GM12891 (cell line): ENCODE measurements around the gene SFXN5.

Experiments
- DNase-seq: peaks from one replicate; pipeline ENCODE4 v3.0.0; 2011; ENCODE audit warnings: low spot score; ENCODE audit not compliant: insufficient read length
- FAIRE-seq: peaks from 2 replicates; lab custom pipeline; 2011; peaks lifted over from hg19 to GRCh38; lab: Jason Lieb, UNC
- PAX5 ChIP-seq: IDR thresholded peaks from 2 replicates; pipeline ENCODE4 v1.6.1; 2011; ENCODE audit warnings: low read length, moderate library complexity, mild to moderate bottlenecking; ENCODE audit not compliant: insufficient read depth, severe bottlenecking
- POLR2A ChIP-seq: IDR thresholded peaks from 2 replicates; pipeline ENCODE4 v1.6.1; 2011; ENCODE audit warnings: low read depth, low read length, control low read depth
- POLR2AphosphoS5 ChIP-seq: IDR thresholded peaks from 2 replicates; pipeline ENCODE4 v1.6.1; 2011; ENCODE audit warnings: low read depth, low read length, control low read depth
- POU2F2 ChIP-seq: IDR thresholded peaks from 2 replicates; pipeline ENCODE4 v1.6.1; 2011; ENCODE audit warnings: low read depth, mild to moderate bottlenecking, control low read depth, low read length, moderate library complexity
- SPI1 ChIP-seq: IDR thresholded peaks from 2 replicates; pipeline ENCODE4 v1.6.1; 2011; ENCODE audit warnings: low read depth, low read length, control low read depth
- TAF1 ChIP-seq: IDR thresholded peaks from 2 replicates; pipeline ENCODE4 v1.6.1; 2011; ENCODE audit warnings: low read depth, low read length, control low read depth

Gene SFXN5

GRCh38 chr2:72953976-72954375 is 117.5 kb downstream of the SFXN5 start:
- TF ChIP-seq POU2F2 (no peak), POLR2A (no peak), PAX5 (no peak), SPI1 (no peak), TAF1 (no peak), POLR2AphosphoS5 (no peak)
- no peak for DNase-seq
- FAIRE-seq, result no peak

- FAIRE-seq (no peak), DNase-seq (no peak)
- TF ChIP-seq POLR2A (no peak), SPI1 (no peak), POU2F2 (no peak), TAF1 (no peak)
These were observed 118.0 kb downstream of the SFXN5 start for GRCh38 chr2:72953528-72953927.

- FAIRE-seq (no peak), DNase-seq (no peak)
- TF ChIP-seq POLR2A, result no peak
- TF ChIP-seq POU2F2, result no peak
- TF ChIP-seq SPI1, result no peak
- TF ChIP-seq TAF1, result no peak
- no peak for TF ChIP-seq POLR2AphosphoS5
- no peak for TF ChIP-seq PAX5
These were observed 118.6 kb downstream of the SFXN5 start for GRCh38 chr2:72952961-72953360.

GRCh38 chr2:72952110-72952823 is 119.2 kb downstream of the SFXN5 start:
- FAIRE-seq (no peak), DNase-seq (no peak)
- TF ChIP-seq TAF1, result no peak
- no peak for TF ChIP-seq SPI1
- TF ChIP-seq POLR2A, result no peak
- TF ChIP-seq PAX5, result no peak
- TF ChIP-seq POLR2AphosphoS5, result no peak
- TF ChIP-seq POU2F2, result no peak

GRCh38 chr2:72951303-72952095 is 120.0 kb downstream of the SFXN5 start:
- DNase-seq, result no peak
- no peak for FAIRE-seq
- no peak for TF ChIP-seq PAX5
- no peak for TF ChIP-seq SPI1

GRCh38 chr2:72950558-72951255 is 120.8 kb downstream of the SFXN5 start:
- DNase-seq (no peak), FAIRE-seq (no peak)
- TF ChIP-seq TAF1 (no peak), SPI1 (no peak), POLR2AphosphoS5 (no peak)

- DNase-seq (no peak), FAIRE-seq (no peak)
- TF ChIP-seq TAF1 (no peak), POLR2A (no peak)
These were observed 121.9 kb downstream of the SFXN5 start for GRCh38 chr2:72949642-72950041.

- TF ChIP-seq POU2F2 (no peak), POLR2A (no peak), SPI1 (no peak), POLR2AphosphoS5 (no peak), TAF1 (no peak), PAX5 (no peak)
- FAIRE-seq (no peak), DNase-seq (no peak)
These were observed 122.5 kb downstream of the SFXN5 start for GRCh38 chr2:72949045-72949444.

GRCh38 chr2:72947952-72948830 is 123.3 kb downstream of the SFXN5 start:
- DNase-seq, result no peak
- TF ChIP-seq POLR2A (no peak), POLR2AphosphoS5 (no peak), TAF1 (no peak), SPI1 (no peak), POU2F2 (no peak), PAX5 (no peak)
- no peak for FAIRE-seq
